Stimulated activated CD4-positive, alpha-beta T cell treated with anti-CD3 and anti-CD28 coated beads, Interleukin-12 subunit alpha, Interleukin-12 subunit beta, amount 100 ng/mL, for 4 hours (primary cell): ENCODE results near the gene SLC5A4.
A peak's percentile ranks its signal among the peaks of the same experiment; 100 is the strongest.
"Not testable (repeated sequence)": the region's sequence is repeated elsewhere in the genome, so short reads cannot be mapped to it uniquely, and the experiment has no call there.

Experiments
- DNase-seq: peaks from one replicate; pipeline ENCODE4 v3.0.0-alpha.2; 2020

Gene SLC5A4

GRCh38 chr22:32255217-32255616 is at the start of gene SLC5A4:
Gene SLC5A4, minus strand, starts transcription at chr22:32255347. Its CDS starts 18 bp downstream, at chr22:32255329.
- no peak for DNase-seq

GRCh38 chr22:32293921-32294320 is 38.8 kb upstream of the SLC5A4 start:
- not testable (repeated sequence) for DNase-seq

GRCh38 chr22:32286290-32286840 is 31.2 kb upstream of the SLC5A4 start:
- DNase-seq, result no peak

- DNase-seq, result no peak
Observed at GRCh38 chr22:32281072-32281471, 25.9 kb upstream of the SLC5A4 start.

- not testable (repeated sequence) for DNase-seq
Observed at GRCh38 chr22:32275353-32275752, 20.2 kb upstream of the SLC5A4 start.

- no peak for DNase-seq
Observed at GRCh38 chr22:32271389-32271788, 16.2 kb upstream of the SLC5A4 start.

GRCh38 chr22:32270641-32271369 is 15.7 kb upstream of the SLC5A4 start:
- DNase-seq, result no peak

- DNase-seq, result no peak
Observed at GRCh38 chr22:32269316-32269715, 14.2 kb upstream of the SLC5A4 start.

- no peak for DNase-seq
Observed at GRCh38 chr22:32267011-32267410, 11.9 kb upstream of the SLC5A4 start.

- DNase-seq, result peak; percentile 61
Observed at GRCh38 chr22:32265882-32266767, 11.0 kb upstream of the SLC5A4 start.

- DNase-seq, result not testable (repeated sequence)
Observed at GRCh38 chr22:32263678-32264077, 8.5 kb upstream of the SLC5A4 start.

GRCh38 chr22:32261306-32261705 is 6.2 kb upstream of the SLC5A4 start:
- no peak for DNase-seq

- DNase-seq, result no peak
Observed at GRCh38 chr22:32258791-32259190, 3.6 kb upstream of the SLC5A4 start.

- no peak for DNase-seq
Observed at GRCh38 chr22:32255726-32256125, 579 bp upstream of the SLC5A4 start.

GRCh38 chr22:32249231-32249630 is 5.9 kb downstream of the SLC5A4 start:
- DNase-seq, result no peak

GRCh38 chr22:32248276-32248675 is 6.9 kb downstream of the SLC5A4 start:
- no peak for DNase-seq

GRCh38 chr22:32246166-32246565 is 9.0 kb downstream of the SLC5A4 start:
- no peak for DNase-seq

- DNase-seq, result no peak
Observed at GRCh38 chr22:32245042-32245441, 10.1 kb downstream of the SLC5A4 start.

- no peak for DNase-seq
Observed at GRCh38 chr22:32244547-32244946, 10.6 kb downstream of the SLC5A4 start.

GRCh38 chr22:32240461-32240860 is 14.7 kb downstream of the SLC5A4 start:
- DNase-seq, result no peak

GRCh38 chr22:32237906-32238305 is 17.2 kb downstream of the SLC5A4 start:
- no peak for DNase-seq

GRCh38 chr22:32236970-32237369 is 18.2 kb downstream of the SLC5A4 start:
- no peak for DNase-seq

- no peak for DNase-seq
Observed at GRCh38 chr22:32233091-32233490, 22.1 kb downstream of the SLC5A4 start.
